ENCODE measurements around the gene HBS1L.

Gene HBS1L

DNA sequence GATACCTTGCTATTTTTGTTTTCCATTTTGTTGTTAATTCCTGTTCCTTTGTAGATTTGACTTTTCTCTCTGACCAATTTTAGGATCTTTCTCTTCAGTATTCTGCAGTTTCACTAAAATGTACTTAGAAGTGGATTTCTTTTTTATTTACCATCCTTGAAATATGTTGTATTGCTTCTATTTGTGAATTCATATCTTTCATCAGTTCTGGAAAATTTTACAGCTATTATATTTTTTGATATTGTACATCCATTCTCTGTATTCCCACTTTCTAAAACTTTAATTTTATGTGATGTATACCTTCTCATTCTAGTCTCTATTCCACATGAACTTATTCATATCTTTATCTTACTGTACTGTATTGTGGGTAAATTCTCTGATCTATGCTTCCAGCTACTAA, 95.0 kb downstream of the HBS1L start:
- TF ChIP-seq, protein P1, sequence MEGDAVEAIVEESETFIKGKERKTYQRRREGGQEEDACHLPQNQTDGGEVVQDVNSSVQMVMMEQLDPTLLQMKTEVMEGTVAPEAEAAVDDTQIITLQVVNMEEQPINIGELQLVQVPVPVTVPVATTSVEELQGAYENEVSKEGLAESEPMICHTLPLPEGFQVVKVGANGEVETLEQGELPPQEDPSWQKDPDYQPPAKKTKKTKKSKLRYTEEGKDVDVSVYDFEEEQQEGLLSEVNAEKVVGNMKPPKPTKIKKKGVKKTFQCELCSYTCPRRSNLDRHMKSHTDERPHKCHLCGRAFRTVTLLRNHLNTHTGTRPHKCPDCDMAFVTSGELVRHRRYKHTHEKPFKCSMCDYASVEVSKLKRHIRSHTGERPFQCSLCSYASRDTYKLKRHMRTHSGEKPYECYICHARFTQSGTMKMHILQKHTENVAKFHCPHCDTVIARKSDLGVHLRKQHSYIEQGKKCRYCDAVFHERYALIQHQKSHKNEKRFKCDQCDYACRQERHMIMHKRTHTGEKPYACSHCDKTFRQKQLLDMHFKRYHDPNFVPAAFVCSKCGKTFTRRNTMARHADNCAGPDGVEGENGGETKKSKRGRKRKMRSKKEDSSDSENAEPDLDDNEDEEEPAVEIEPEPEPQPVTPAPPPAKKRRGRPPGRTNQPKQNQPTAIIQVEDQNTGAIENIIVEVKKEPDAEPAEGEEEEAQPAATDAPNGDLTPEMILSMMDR (IDR thresholded peaks at IDR 0.05) = no peak
- H3K36me3 ChIP-seq = peaks cover 31% of the 10 kb centered on the region
- H3K4me1 ChIP-seq (ENCODE audit: control insufficient read depth in 1 of 2, insufficient read depth in 1 of 2, low read depth in 1 of 2, low read length in 1 of 2) = no peaks in the 10 kb centered on the region
- H3K4me3 ChIP-seq (ENCODE audit: low read depth in 1 of 2, low read length in 1 of 2) = no peak overlapping the region
- no peaks in the 10 kb centered on the region for H3K27me3 ChIP-seq
- H3K27ac ChIP-seq = no peak overlapping the region
- no peaks in the 10 kb centered on the region for H3K9me3 ChIP-seq

- Histone ChIP-seq H3K36me3 (peaks cover 8% of the 10 kb centered on the region), H3K27me3 (no peaks in the 10 kb centered on the region), H3K9me3 (no peaks in the 10 kb centered on the region), H3K4me1 (ENCODE audit: control insufficient read depth in 1 of 2, insufficient read depth in 1 of 2, low read depth in 1 of 2, low read length in 1 of 2) (no peaks in the 10 kb centered on the region), H3K4me3 (ENCODE audit: low read depth in 1 of 2, low read length in 1 of 2) (no peak overlapping the region), H3K27ac (no peak overlapping the region)
- TF ChIP-seq, protein P1 (IDR thresholded peaks at IDR 0.05) = no peak
These were observed 97.9 kb downstream of the HBS1L start for GRCh38 chr6:134956676-134957075.

DNA sequence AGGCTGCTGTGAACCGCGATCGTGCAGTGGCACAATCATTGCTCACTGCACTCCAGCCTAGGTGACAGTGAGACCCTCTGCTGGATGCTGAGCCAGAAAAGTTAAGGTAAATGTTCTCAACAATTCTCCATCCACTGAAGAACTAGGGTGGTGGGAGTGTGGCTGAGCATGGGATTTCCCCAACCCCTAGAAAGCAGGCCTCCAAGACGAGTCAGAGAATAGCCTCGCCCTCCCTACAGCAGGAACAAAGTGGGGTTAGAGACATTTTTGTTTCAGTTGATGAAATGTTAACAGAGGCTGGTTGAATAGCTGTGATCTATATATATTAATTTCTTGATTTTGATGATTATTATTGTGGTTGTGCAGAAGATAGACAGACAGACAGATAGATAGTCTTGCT, 98.6 kb downstream of the HBS1L start:
- peaks cover 5% of the 10 kb centered on the region for H3K36me3 ChIP-seq
- H3K27ac ChIP-seq = no peak overlapping the region
- TF ChIP-seq, protein P1 (IDR thresholded peaks at IDR 0.05) = no peak
- H3K9me3 ChIP-seq = no peaks in the 10 kb centered on the region
- no peak overlapping the region for H3K4me3 ChIP-seq (ENCODE audit: low read depth in 1 of 2, low read length in 1 of 2)
- H3K27me3 ChIP-seq = no peaks in the 10 kb centered on the region
- H3K4me1 ChIP-seq (ENCODE audit: control insufficient read depth in 1 of 2, insufficient read depth in 1 of 2, low read depth in 1 of 2, low read length in 1 of 2) = no peaks in the 10 kb centered on the region

DNA sequence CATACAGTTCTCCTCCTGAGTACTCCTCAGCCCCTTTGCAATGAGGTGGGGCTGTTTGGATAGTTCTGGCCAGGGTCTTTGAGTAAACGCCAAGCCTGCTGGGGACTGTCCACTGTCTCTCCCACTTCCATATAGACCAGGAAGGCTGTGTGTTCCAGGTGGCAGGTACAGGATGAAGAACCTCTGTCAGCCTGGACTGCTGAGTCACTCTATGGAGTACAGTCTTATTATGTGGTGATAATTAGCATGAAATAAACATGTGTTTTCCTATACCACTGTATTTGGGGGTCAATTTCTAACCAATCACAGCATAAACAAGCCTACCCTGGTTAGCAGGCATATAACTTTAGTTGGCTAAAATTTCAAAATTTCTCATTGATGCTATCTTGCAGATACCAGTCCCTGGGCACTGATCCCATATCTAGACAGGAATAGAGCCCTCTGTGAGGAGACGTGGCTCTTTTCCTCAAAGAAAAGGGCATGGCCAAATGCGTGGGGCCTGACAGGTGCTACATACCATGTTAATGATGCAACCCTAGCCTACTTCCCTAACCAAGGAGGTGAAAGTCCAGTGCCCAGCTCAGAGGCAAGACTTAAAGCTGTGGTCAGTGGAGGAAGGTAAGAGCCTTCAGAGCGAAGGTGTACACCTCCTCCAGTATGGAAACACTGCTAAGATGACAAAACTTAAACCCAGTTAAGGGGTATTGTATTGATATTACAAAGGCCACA, 100.2 kb downstream of the HBS1L start:
- TF ChIP-seq, protein P1 (IDR thresholded peaks at IDR 0.05) = no peak
- Histone ChIP-seq H3K9me3 (no peaks in the 10 kb centered on the region), H3K4me1 (ENCODE audit: control insufficient read depth in 1 of 2, insufficient read depth in 1 of 2, low read depth in 1 of 2, low read length in 1 of 2) (no peaks in the 10 kb centered on the region), H3K27me3 (no peaks in the 10 kb centered on the region), H3K4me3 (ENCODE audit: low read depth in 1 of 2, low read length in 1 of 2) (no peak overlapping the region), H3K27ac (no peak overlapping the region), H3K36me3 (peaks cover 5% of the 10 kb centered on the region)

- Histone ChIP-seq H3K4me1 (ENCODE audit: control insufficient read depth in 1 of 2, insufficient read depth in 1 of 2, low read depth in 1 of 2, low read length in 1 of 2) (no peaks in the 10 kb centered on the region), H3K9me3 (no peaks in the 10 kb centered on the region), H3K36me3 (no peaks in the 10 kb centered on the region), H3K27ac (no peak overlapping the region), H3K4me3 (ENCODE audit: low read depth in 1 of 2, low read length in 1 of 2) (no peak overlapping the region), H3K27me3 (no peaks in the 10 kb centered on the region)
- TF ChIP-seq, protein P1 (IDR thresholded peaks at IDR 0.05) = no peak
These were observed 102.9 kb downstream of the HBS1L start for GRCh38 chr6:134951494-134952263.
